C4-2B (cell line): ENCODE results near the gene EID2.

ENCODE experiments used
- ZFX ChIP-seq: fragments of 450-650 bp; IDR thresholded peaks from 2 replicates; pipeline ENCODE4 v1.6.1; 2017
- TF ChIP-seq, protein P1 (sequence below): fragments of 450-650 bp; conservative IDR thresholded peaks from 2 replicates; pipeline ENCODE4 v1.5.1; 2017; ENCODE audit warnings: mild to moderate bottlenecking

GRCh38 chr19:39533791-39534190 lies 6.2 kb downstream of the EID2 start:
- TF ChIP-seq, protein P1, sequence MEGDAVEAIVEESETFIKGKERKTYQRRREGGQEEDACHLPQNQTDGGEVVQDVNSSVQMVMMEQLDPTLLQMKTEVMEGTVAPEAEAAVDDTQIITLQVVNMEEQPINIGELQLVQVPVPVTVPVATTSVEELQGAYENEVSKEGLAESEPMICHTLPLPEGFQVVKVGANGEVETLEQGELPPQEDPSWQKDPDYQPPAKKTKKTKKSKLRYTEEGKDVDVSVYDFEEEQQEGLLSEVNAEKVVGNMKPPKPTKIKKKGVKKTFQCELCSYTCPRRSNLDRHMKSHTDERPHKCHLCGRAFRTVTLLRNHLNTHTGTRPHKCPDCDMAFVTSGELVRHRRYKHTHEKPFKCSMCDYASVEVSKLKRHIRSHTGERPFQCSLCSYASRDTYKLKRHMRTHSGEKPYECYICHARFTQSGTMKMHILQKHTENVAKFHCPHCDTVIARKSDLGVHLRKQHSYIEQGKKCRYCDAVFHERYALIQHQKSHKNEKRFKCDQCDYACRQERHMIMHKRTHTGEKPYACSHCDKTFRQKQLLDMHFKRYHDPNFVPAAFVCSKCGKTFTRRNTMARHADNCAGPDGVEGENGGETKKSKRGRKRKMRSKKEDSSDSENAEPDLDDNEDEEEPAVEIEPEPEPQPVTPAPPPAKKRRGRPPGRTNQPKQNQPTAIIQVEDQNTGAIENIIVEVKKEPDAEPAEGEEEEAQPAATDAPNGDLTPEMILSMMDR: no peak
- no peak for TF ChIP-seq ZFX
